Natural killer cell (primary cell): ENCODE data around the gene SHMT2. TPM values are rescaled to one million over a fixed set of nuclear protein-coding genes. Genes with fewer than 3 reads are reported as not detected.

Experiments used
- ATAC-seq, 3 donors: fragments of 150-1000 bp in 2 of 3; fragments of 200-7000 bp in 1 of 3; cut with Tn5 transposase; 1 replicate in 1 of 3; 2 replicates in 2 of 3; pipeline ENCODE4 v1.10.0; 2021; ENCODE audit warnings: mild to moderate bottlenecking in 2 of 3, moderate library complexity in 2 of 3
- DNase-seq, 2 donors: peaks; one replicate each; pipeline versions ENCODE4 v3.0.0 to v3.0.0-alpha.2; 2013 to 2021; ENCODE audit warnings: mixed read lengths in 1 of 2
- H3K27ac ChIP-seq: one replicate; pipeline ENCODE4 v1.5.1; 2013; ENCODE audit warnings: mild to moderate bottlenecking, low read length
- H3K27me3 ChIP-seq: one replicate; pipeline ENCODE4 v1.6.1; 2013; ENCODE audit warnings: low read length; ENCODE audit not compliant: control insufficient read depth, insufficient read depth
- H3K36me3 ChIP-seq: one replicate; pipeline ENCODE4 v1.6.1; 2013; ENCODE audit warnings: low read length; ENCODE audit not compliant: control insufficient read depth, insufficient read depth
- H3K4me1 ChIP-seq: one replicate; pipeline ENCODE4 v1.6.1; 2013; ENCODE audit warnings: low read length; ENCODE audit not compliant: control insufficient read depth, insufficient read depth
- H3K4me3 ChIP-seq: one replicate; pipeline ENCODE4 v1.5.1; 2013; ENCODE audit warnings: low read length
- H3K9me3 ChIP-seq: one replicate; pipeline ENCODE4 v1.6.1; 2013; ENCODE audit warnings: low read length; ENCODE audit not compliant: control insufficient read depth, insufficient read depth
- H3K27ac Mint-ChIP-seq, 2 donors: one replicate each; pipeline ENCODE4 v1.8.0; 2022; ENCODE audit warnings: mild to moderate bottlenecking in 2 of 2, mixed read lengths in 2 of 2, moderate library complexity in 1 of 2
- H3K27me3 Mint-ChIP-seq, 2 donors: one replicate each; pipeline ENCODE4 v1.8.0; 2022; ENCODE audit warnings: low read depth in 2 of 2, mixed read lengths in 2 of 2
- H3K36me3 Mint-ChIP-seq: one replicate; pipeline ENCODE4 v1.8.0; 2022; ENCODE audit warnings: mixed read lengths
- H3K4me1 Mint-ChIP-seq, 2 donors: one replicate each; pipeline ENCODE4 v1.8.0; 2022; ENCODE audit warnings: mixed read lengths in 2 of 2
- H3K4me3 Mint-ChIP-seq: one replicate; pipeline ENCODE4 v1.8.0; 2022; ENCODE audit warnings: mild to moderate bottlenecking, moderate library complexity, mixed read lengths
- H3K9me3 Mint-ChIP-seq, 2 donors: one replicate each; pipeline ENCODE4 v1.8.0; 2022; ENCODE audit warnings: mixed read lengths in 2 of 2
- CTCF ChIP-seq: fragments of 200-600 bp; IDR thresholded peaks from one replicate; pipeline ENCODE4 v1.8.0; 2022; ENCODE audit warnings: antibody characterized with exemption
- WGBS: methylation state at CpG from one replicate; pipeline ENCODE4 v1.1.7; 2013; ENCODE audit warnings: missing lambda C conversion rate; ENCODE audit not compliant: insufficient coverage; 5-methylcytosine and 5-hydroxymethylcytosine counted together
- intact Hi-C: fragments of 100-400 bp; cut with micrococcal nuclease; formaldehyde crosslinking; loops from one replicate; pipeline ENCODE4 v1.14.2; 2022
- total RNA-seq, 4 donors: library from RNA; stranded (reverse); fragments of 120-200 nt in 1 of 4; gene quantifications; one replicate each; pipeline versions ENCODE4 v1.2.3 to v1.2.4, GENCODE V29; 2013 to 2022

The SHMT2 gene
- total RNA-seq, 3 donors from 2014 or later (not counting 1 experiment from before 2014, with no cell fraction given) = 28.6 to 39.3 (median 34.9) TPM

GRCh38 chr12:57201631-57202030 is 27.9 kb upstream of the SHMT2 start:
- H3K27ac Mint-ChIP-seq = no peak overlapping the region
- WGBS = 93% methylated on average over 16 of the region's 16 CpGs
- peaks cover 0 to under 1% of the 10 kb centered on the region in 2 donors for H3K4me1 Mint-ChIP-seq
- H3K9me3 ChIP-seq = no peaks in the 10 kb centered on the region
- H3K4me3 Mint-ChIP-seq = no peak overlapping the region
- H3K36me3 ChIP-seq = no peaks in the 10 kb centered on the region
- H3K27me3 ChIP-seq = no peaks in the 10 kb centered on the region
- intact Hi-C loops = no loop called here
- H3K4me3 ChIP-seq = no peak overlapping the region
- no peak for DNase-seq
- H3K4me1 ChIP-seq = peaks cover 3% of the 10 kb centered on the region
- H3K36me3 Mint-ChIP-seq = no peaks in the 10 kb centered on the region
- ATAC-seq = no peak
- no peak overlapping the region for H3K27ac ChIP-seq
- TF ChIP-seq CTCF = no peak
- H3K27me3 Mint-ChIP-seq = peaks cover 0 to 13% of the 10 kb centered on the region in 2 donors
- no peaks in the 10 kb centered on the region for H3K9me3 Mint-ChIP-seq

GRCh38 chr12:57202321-57202720 is 27.2 kb upstream of the SHMT2 start:
- Histone ChIP-seq H3K27ac (no peak overlapping the region), H3K4me1 (no peaks in the 10 kb centered on the region), H3K4me3 (no peak overlapping the region), H3K27me3 (no peaks in the 10 kb centered on the region), H3K36me3 (no peaks in the 10 kb centered on the region), H3K9me3 (no peaks in the 10 kb centered on the region)
- no peaks in the 10 kb centered on the region for H3K4me1 Mint-ChIP-seq
- no peaks in the 10 kb centered on the region for H3K9me3 Mint-ChIP-seq
- ATAC-seq (no peak), DNase-seq (no peak)
- no peak for TF ChIP-seq CTCF
- H3K36me3 Mint-ChIP-seq = no peaks in the 10 kb centered on the region
- intact Hi-C loops = no loop called here
- H3K27ac Mint-ChIP-seq = no peak overlapping the region
- peaks cover 0 to 12% of the 10 kb centered on the region in 2 donors for H3K27me3 Mint-ChIP-seq
- H3K4me3 Mint-ChIP-seq = no peak overlapping the region
- WGBS = 95% methylated on average over 19 of the region's 19 CpGs

- no peaks in the 10 kb centered on the region for H3K36me3 ChIP-seq
- H3K9me3 ChIP-seq = no peaks in the 10 kb centered on the region
- TF ChIP-seq CTCF = no peak
- WGBS = 95% methylated on average over 28 of the region's 28 CpGs
- no peak overlapping the region for H3K4me3 Mint-ChIP-seq
- no peaks in the 10 kb centered on the region for H3K4me1 ChIP-seq
- H3K27ac Mint-ChIP-seq = no peak overlapping the region
- ATAC-seq (no peak), DNase-seq (no peak)
- peaks cover 0 to 5% of the 10 kb centered on the region in 2 donors for H3K27me3 Mint-ChIP-seq
- H3K27ac ChIP-seq = no peak overlapping the region
- intact Hi-C loops = no loop called here
- no peaks in the 10 kb centered on the region for H3K4me1 Mint-ChIP-seq
- H3K27me3 ChIP-seq = no peaks in the 10 kb centered on the region
- no peaks in the 10 kb centered on the region for H3K9me3 Mint-ChIP-seq
- no peak overlapping the region for H3K4me3 ChIP-seq
- H3K36me3 Mint-ChIP-seq = no peaks in the 10 kb centered on the region
Observed at GRCh38 chr12:57203201-57203600, 26.3 kb upstream of the SHMT2 start.

- 83% methylated on average over 11 of the region's 11 CpGs for WGBS
- Mint-ChIP-seq H3K27me3 (peaks cover 0 to 5% of the 10 kb centered on the region in 2 donors), H3K27ac (no peak overlapping the region), H3K9me3 (no peaks in the 10 kb centered on the region), H3K36me3 (no peaks in the 10 kb centered on the region), H3K4me3 (no peak overlapping the region), H3K4me1 (no peaks in the 10 kb centered on the region)
- H3K27ac ChIP-seq = no peak overlapping the region
- H3K4me3 ChIP-seq = no peak overlapping the region
- intact Hi-C loops = no loop called here
- no peak for ATAC-seq
- H3K9me3 ChIP-seq = no peaks in the 10 kb centered on the region
- DNase-seq = no peak
- no peaks in the 10 kb centered on the region for H3K36me3 ChIP-seq
- no peak for TF ChIP-seq CTCF
- no peaks in the 10 kb centered on the region for H3K4me1 ChIP-seq
- H3K27me3 ChIP-seq = no peaks in the 10 kb centered on the region
Observed at GRCh38 chr12:57203791-57204190, 25.7 kb upstream of the SHMT2 start.
